Esophagus squamous epithelium (tissue), 4 donors: Measurements from ENCODE around the gene METTL24.
"Not testable (repeated sequence)": the region's sequence is repeated elsewhere in the genome, so short reads cannot be mapped to it uniquely, and the experiment has no call there.

ENCODE experiments used
- CTCF ChIP-seq, 6 experiments: fragments of 450-650 bp in 4 of 6; fragments of 200-600 bp in 2 of 6; sonication (generic) in 2 of 6; IDR thresholded peaks; one replicate each; pipeline ENCODE4 v1.5.1; 2016 to 2019; ENCODE audit warnings: antibody characterized with exemption in 6 of 6, mild to moderate bottlenecking in 4 of 6, moderate library complexity in 4 of 6
- POLR2A ChIP-seq, 4 donors: fragments of 450-650 bp; IDR thresholded peaks; one replicate each; pipeline ENCODE4 v1.6.1; 2017; ENCODE audit warnings: antibody characterized with exemption in 4 of 4, mild to moderate bottlenecking in 4 of 4, moderate library complexity in 3 of 4

GRCh38 chr6:110305832-110306231, 52.3 kb downstream of the METTL24 start:
- not testable (repeated sequence) for TF ChIP-seq CTCF, POLR2A (IDR thresholded peaks at IDR 0.05)
